ENCODE data around the gene C1QTNF4. TPM values are rescaled to one million over a fixed set of nuclear protein-coding genes. Genes with fewer than 3 reads are reported as not detected.

C1QTNF4 gene
- polyA plus RNA-seq, 4 donors, result 5.4 to 12.0 (median 6.1) TPM

Other genes starting within 250 kb of the C1QTNF4 start
- under 1 TPM; 0.04 to 0.13 (median 0.11) TPM for gene MYBPC3, start 241.7 kb downstream of the C1QTNF4 start, polyA plus RNA-seq (ENCODE audit: insufficient read length in 4 of 4)
- gene SPI1, start 215.9 kb downstream of the C1QTNF4 start, polyA plus RNA-seq (ENCODE audit: insufficient read length in 4 of 4), result 1 to 10 TPM; 2.7 to 3.7 (median 3.4) TPM
- gene SLC39A13, start 185.8 kb downstream of the C1QTNF4 start, polyA plus RNA-seq (ENCODE audit: insufficient read length in 4 of 4), result 10 to 100 TPM; 47.0 to 73.0 (median 53.9) TPM
- gene PSMC3, start 168.0 kb downstream of the C1QTNF4 start, polyA plus RNA-seq (ENCODE audit: insufficient read length in 4 of 4), result 100 to 1,000 TPM; 146 to 162 (median 150) TPM
- gene RAPSN, start 145.3 kb downstream of the C1QTNF4 start, polyA plus RNA-seq (ENCODE audit: insufficient read length in 4 of 4), result under 1 TPM; 0.14 to 0.31 (median 0.21) TPM
- gene CELF1, start 41.3 kb downstream of the C1QTNF4 start, polyA plus RNA-seq (ENCODE audit: insufficient read length in 4 of 4), result 100 to 1,000 TPM in 2 of 4 donors, 10 to 100 TPM in 2; 88.1 to 109 (median 104) TPM
- 10 to 100 TPM; 50.1 to 59.8 (median 57.8) TPM for gene PTPMT1, start 28.8 kb downstream of the C1QTNF4 start, polyA plus RNA-seq (ENCODE audit: insufficient read length in 4 of 4)
- gene KBTBD4, start 15.4 kb downstream of the C1QTNF4 start, polyA plus RNA-seq (ENCODE audit: insufficient read length in 4 of 4), result 10 to 100 TPM; 26.1 to 27.5 (median 26.5) TPM
- gene NDUFS3, start 15.3 kb downstream of the C1QTNF4 start, polyA plus RNA-seq (ENCODE audit: insufficient read length in 4 of 4), result 100 to 1,000 TPM; 146 to 149 (median 148) TPM
- gene FAM180B, start 7.7 kb downstream of the C1QTNF4 start, polyA plus RNA-seq (ENCODE audit: insufficient read length in 4 of 4), result under 1 TPM; 0.19 to 0.40 (median 0.26) TPM
- gene MTCH2, start 48.1 kb upstream of the C1QTNF4 start, polyA plus RNA-seq (ENCODE audit: insufficient read length in 4 of 4), result 100 to 1,000 TPM; 120 to 135 (median 126) TPM
- 10 to 100 TPM in 1 of 4 donors, 1 to 10 TPM in 3; 8.2 to 10.5 (median 9.0) TPM for gene AGBL2, start 121.0 kb upstream of the C1QTNF4 start, polyA plus RNA-seq (ENCODE audit: insufficient read length in 4 of 4)
- gene FNBP4, start 172.9 kb upstream of the C1QTNF4 start, polyA plus RNA-seq (ENCODE audit: insufficient read length in 4 of 4), result 100 to 1,000 TPM in 3 of 4 donors, 10 to 100 TPM in 1; 94.6 to 131 (median 108) TPM

All from right renal pelvis (tissue), 4 donors.